ENCODE results near the gene SLC4A5.
"Not testable (repeated sequence)": the region's sequence is repeated elsewhere in the genome, so short reads cannot be mapped to it uniquely, and the experiment has no call there.

Gene SLC4A5

DNA sequence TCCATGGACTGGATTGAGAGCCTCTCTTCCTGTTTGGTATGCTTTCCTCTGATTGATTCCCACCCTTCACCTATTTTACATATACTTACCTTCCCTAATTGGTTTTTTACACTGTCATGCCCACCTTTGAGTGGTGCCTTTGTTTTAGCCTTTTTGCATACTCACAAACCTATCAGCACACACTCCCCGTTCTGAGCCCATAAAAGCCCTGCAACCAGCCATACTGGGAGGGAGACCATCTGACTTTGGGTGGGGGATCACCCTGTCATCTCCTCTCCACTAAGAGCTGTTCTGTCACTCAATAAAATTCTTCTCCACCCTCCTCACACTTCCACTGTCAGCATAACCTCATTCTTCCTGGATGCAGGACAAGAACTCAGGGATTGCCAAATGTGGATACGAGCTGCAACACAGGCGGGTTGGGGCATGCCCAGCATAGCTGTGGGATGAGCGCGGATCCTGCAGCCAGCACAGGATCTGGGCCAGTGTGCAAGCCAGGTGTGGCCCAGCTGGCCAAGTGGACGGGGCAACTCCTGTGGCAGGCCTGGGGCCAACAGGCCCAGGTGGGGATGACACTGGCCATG, 155.1 kb downstream of the SLC4A5 start:
- H3K9me3 ChIP-seq (ENCODE audit: control insufficient read depth, low read length): no peaks in the 10 kb centered on the region

DNA sequence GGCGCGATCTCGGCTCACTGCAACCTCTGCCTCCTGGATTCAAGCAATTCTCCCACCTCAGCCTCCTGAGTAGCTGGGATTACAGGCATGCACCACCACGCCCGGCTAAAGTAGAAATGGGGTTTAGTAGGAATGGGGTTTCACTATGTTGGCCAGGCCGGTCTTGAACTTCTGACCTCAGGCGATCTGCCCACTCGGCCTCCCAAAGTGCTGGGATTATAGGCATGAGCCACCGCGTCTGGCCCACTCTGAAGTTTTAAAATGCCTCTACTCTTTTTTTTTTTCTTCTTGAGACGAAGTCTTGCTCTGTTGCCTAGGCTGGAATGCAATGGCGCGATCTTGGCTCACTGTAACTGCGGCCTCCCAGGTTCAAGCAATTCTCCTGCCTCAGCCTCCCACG, 156.5 kb downstream of the SLC4A5 start:
- H3K79me2 ChIP-seq; H3K27ac ChIP-seq; H3K27me3 ChIP-seq (ENCODE audit: control insufficient read depth, insufficient read depth, low read length); H3K36me3 ChIP-seq (ENCODE audit: control insufficient read depth, insufficient read depth, low read length); H3K4me3 ChIP-seq (ENCODE audit: low read depth, low read length); H3K4me2 ChIP-seq (ENCODE audit: low read length); H3K9me3 ChIP-seq (ENCODE audit: control insufficient read depth, low read length); H3K4me1 ChIP-seq; H3K9ac ChIP-seq; H2AFZ ChIP-seq: not testable (repeated sequence)

More for the DNA sequence above, 155.1 kb downstream of the SLC4A5 start:
- Histone ChIP-seq H3K36me3 (ENCODE audit: control insufficient read depth, insufficient read depth, low read length) (no peaks in the 10 kb centered on the region), H3K4me2 (ENCODE audit: low read length) (no peak overlapping the region), H3K9ac (no peak overlapping the region), H3K4me3 (ENCODE audit: low read depth, low read length) (no peak overlapping the region), H3K27me3 (ENCODE audit: control insufficient read depth, insufficient read depth, low read length) (no peaks in the 10 kb centered on the region), H3K27ac (no peak overlapping the region), H3K79me2 (no peaks in the 10 kb centered on the region), H3K4me1 (no peaks in the 10 kb centered on the region), H2AFZ (no peak overlapping the region)
- TF ChIP-seq CTCF (IDR thresholded peaks at IDR 0.05): no peak

GRCh38 chr2:74186038-74186437, 157.2 kb downstream of the SLC4A5 start:
- no peaks in the 10 kb centered on the region for H3K79me2 ChIP-seq
- H3K27ac ChIP-seq: no peak overlapping the region
- no peak overlapping the region for H3K4me3 ChIP-seq (ENCODE audit: low read depth, low read length)
- no peaks in the 10 kb centered on the region for H3K9me3 ChIP-seq (ENCODE audit: control insufficient read depth, low read length)
- no peak overlapping the region for H3K4me2 ChIP-seq (ENCODE audit: low read length)
- H2AFZ ChIP-seq: no peak overlapping the region
- no peaks in the 10 kb centered on the region for H3K27me3 ChIP-seq (ENCODE audit: control insufficient read depth, insufficient read depth, low read length)
- H3K36me3 ChIP-seq (ENCODE audit: control insufficient read depth, insufficient read depth, low read length): no peaks in the 10 kb centered on the region
- no peak for TF ChIP-seq CTCF (IDR thresholded peaks at IDR 0.05)
- no peaks in the 10 kb centered on the region for H3K4me1 ChIP-seq
- no peak overlapping the region for H3K9ac ChIP-seq

DNA sequence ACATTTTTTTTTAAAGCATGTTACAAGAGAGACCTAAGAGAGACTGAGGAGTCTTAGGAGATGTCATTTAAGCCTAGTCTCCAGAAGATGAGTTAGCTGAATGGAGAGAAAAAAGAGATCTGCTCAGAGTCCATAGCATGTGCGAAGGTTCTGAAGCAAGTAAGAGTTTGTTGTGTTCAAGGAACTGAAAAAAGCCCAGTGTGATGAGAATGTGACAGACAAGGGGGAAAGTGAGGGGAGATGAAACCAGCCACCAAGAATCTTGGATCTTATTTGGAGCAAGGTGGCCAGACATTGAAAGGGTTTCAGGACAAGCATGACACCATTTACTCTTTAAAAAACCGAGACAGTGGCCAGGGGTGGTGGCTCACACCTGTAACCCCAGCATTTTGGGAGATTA, 159.3 kb downstream of the SLC4A5 start:
- Histone ChIP-seq H3K27me3 (ENCODE audit: control insufficient read depth, insufficient read depth, low read length) (no peaks in the 10 kb centered on the region), H3K4me2 (ENCODE audit: low read length) (no peak overlapping the region), H3K79me2 (no peaks in the 10 kb centered on the region), H3K4me1 (no peaks in the 10 kb centered on the region), H3K4me3 (ENCODE audit: low read depth, low read length) (no peak overlapping the region), H3K9ac (no peak overlapping the region), H3K27ac (no peak overlapping the region), H3K9me3 (ENCODE audit: control insufficient read depth, low read length) (no peaks in the 10 kb centered on the region), H2AFZ (peak overlapping the region; percentile 28), H3K36me3 (ENCODE audit: control insufficient read depth, insufficient read depth, low read length) (no peaks in the 10 kb centered on the region)
- no peak for TF ChIP-seq CTCF (IDR thresholded peaks at IDR 0.05)

DNA sequence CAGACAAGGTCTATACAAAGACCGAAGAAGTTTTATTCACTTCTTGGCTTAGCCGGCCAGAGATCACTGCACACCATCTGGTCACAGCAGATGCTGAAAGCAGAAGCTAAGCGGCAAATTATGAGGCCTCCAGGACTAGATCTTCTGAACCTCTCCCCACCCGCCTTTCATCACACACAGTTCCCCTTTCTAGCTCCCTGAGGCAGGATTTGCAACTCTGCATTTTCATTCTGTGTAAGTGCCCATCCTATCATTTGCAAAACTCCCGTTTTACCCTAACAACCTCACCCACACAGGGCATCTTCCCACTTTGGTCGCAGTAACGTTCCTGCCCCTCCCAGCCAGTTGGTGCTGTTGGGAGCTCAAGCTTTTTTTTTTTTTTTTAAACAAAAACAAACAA, 161.5 kb downstream of the SLC4A5 start:
- peak overlapping the region; percentile 40 for H2AFZ ChIP-seq
- no peaks in the 10 kb centered on the region for H3K27me3 ChIP-seq (ENCODE audit: control insufficient read depth, insufficient read depth, low read length)
- no peaks in the 10 kb centered on the region for H3K36me3 ChIP-seq (ENCODE audit: control insufficient read depth, insufficient read depth, low read length)
- H3K4me1 ChIP-seq: no peaks in the 10 kb centered on the region
- no peaks in the 10 kb centered on the region for H3K9me3 ChIP-seq (ENCODE audit: control insufficient read depth, low read length)
- no peak overlapping the region for H3K4me2 ChIP-seq (ENCODE audit: low read length)
- peaks cover 6% of the 10 kb centered on the region for H3K79me2 ChIP-seq
- H3K27ac ChIP-seq: no peak overlapping the region
- no peak overlapping the region for H3K4me3 ChIP-seq (ENCODE audit: low read depth, low read length)
- H3K9ac ChIP-seq: no peak overlapping the region
- TF ChIP-seq CTCF (IDR thresholded peaks at IDR 0.05): no peak
